ENCODE data around the gene CLTCL1. TPM values are rescaled to one million over a fixed set of nuclear protein-coding genes. Genes with fewer than 3 reads are reported as not detected.

Gene CLTCL1
- total RNA-seq, 1 experiment from 2014 or later, result 12.9 TPM

DNA sequence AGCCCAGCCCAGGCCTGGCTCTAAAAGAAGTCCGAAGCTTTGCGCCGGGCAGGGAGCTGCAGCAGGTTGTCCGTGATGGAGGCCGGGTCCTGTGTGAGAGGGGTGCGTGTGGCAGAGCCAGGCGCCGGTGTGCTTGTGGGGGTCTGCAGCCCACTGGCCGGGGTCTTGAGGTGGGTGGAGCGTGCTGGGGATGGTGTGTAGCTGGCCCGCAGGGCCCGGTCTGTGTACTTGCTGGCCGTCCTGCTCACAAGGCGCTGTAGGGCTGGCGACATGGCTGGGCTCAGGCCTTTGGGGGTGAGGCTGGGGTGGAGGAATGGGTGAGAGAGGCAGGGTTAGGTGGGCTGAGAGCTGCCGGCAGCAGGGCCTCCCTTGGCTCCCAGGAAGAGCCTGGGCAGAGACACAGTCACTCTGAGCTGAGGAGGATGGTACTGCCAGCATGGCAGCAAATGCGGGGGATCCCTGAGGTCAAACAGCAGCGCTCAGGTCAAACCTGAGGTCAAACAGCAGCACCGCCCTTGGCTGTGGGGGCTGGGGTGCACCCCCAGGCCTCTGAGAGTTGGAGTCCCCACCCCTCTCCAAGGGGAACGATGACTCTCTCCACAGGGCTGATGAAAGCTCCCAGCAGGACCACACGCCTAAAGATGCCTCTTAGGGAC, 157.2 kb downstream of the CLTCL1 start:
- H3K9me2 ChIP-seq (replicated peaks; ENCODE audit: insufficient read depth, low read length), result no peaks in the 10 kb centered on the region
- no peaks in the 10 kb centered on the region for H3K27me3 ChIP-seq (ENCODE audit: low read length)
- H3K4me2 ChIP-seq (ENCODE audit: low read depth, low read length, poor library complexity, severe bottlenecking), result no peak overlapping the region
- H3K9me3 ChIP-seq (ENCODE audit: low read length), result no peaks in the 10 kb centered on the region
- no peak overlapping the region for H3K9ac ChIP-seq (ENCODE audit: low read length)
- DNase-seq, result no peak
- no peaks in the 10 kb centered on the region for H3K36me3 ChIP-seq (ENCODE audit: insufficient read depth, low read length)
- no peaks in the 10 kb centered on the region for H3K4me1 ChIP-seq (ENCODE audit: low read length)
- no peaks in the 10 kb centered on the region for H4K20me1 ChIP-seq (ENCODE audit: insufficient read depth, low read depth, low read length)
- no peak overlapping the region for H3K27ac ChIP-seq (ENCODE audit: low read length)
- H2AFZ ChIP-seq (ENCODE audit: low read length), result no peak overlapping the region
- no peak overlapping the region for H3K4me3 ChIP-seq (ENCODE audit: low read length)
- no peaks in the 10 kb centered on the region for H3K79me2 ChIP-seq (ENCODE audit: low read length)

- Histone ChIP-seq H3K4me3 (ENCODE audit: low read length) (no peak overlapping the region), H3K9ac (ENCODE audit: low read length) (no peak overlapping the region)
Observed at GRCh38 chr22:19133561-19133960, 158.0 kb downstream of the CLTCL1 start.

DNA sequence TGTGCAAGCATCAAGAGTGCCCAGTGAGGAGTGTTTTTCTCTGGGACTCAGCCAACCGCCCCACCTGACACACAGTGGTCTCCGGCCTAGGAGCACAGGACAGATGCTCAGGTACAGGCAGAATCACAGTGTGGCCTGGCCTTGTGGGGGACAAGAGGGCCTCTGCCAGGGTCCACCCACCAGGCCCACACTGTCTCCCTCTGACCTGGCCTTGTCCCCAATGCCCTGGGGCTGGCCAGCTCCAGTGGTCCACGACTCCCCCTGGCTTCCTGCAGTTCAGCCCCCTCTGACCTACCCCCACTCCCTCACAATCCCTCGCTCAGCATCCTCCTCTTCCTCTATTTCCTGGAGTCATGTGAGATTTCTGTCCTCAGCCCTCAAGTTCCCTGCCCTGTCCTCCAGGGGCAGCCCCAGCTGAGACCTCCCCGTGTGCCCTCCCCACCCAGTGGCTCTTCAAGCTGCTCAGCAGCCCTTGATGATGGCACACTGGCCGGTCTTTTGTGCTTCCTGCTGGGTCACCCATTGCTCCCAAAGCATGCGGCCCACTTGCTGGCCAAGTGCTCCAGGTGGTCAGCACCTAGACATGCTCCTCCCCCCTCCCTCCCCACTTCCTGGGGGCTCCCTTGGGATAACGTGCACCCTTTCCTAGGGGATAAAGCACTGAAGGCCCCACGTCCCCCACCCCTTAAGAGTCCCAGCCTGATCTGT, 158.7 kb downstream of the CLTCL1 start:
- H3K4me2 ChIP-seq (ENCODE audit: low read depth, low read length, poor library complexity, severe bottlenecking), result no peak overlapping the region
- H3K27ac ChIP-seq (ENCODE audit: low read length), result no peak overlapping the region
- no peaks in the 10 kb centered on the region for H3K79me2 ChIP-seq (ENCODE audit: low read length)
- H3K36me3 ChIP-seq (ENCODE audit: insufficient read depth, low read length), result no peaks in the 10 kb centered on the region
- no peaks in the 10 kb centered on the region for H3K27me3 ChIP-seq (ENCODE audit: low read length)
- DNase-seq, result no peak
- no peak overlapping the region for H3K4me3 ChIP-seq (ENCODE audit: low read length)
- H3K9me2 ChIP-seq (replicated peaks; ENCODE audit: insufficient read depth, low read length), result no peaks in the 10 kb centered on the region
- H3K9me3 ChIP-seq (ENCODE audit: low read length), result no peaks in the 10 kb centered on the region
- H4K20me1 ChIP-seq (ENCODE audit: insufficient read depth, low read depth, low read length), result no peaks in the 10 kb centered on the region
- no peaks in the 10 kb centered on the region for H3K4me1 ChIP-seq (ENCODE audit: low read length)
- H2AFZ ChIP-seq (ENCODE audit: low read length), result no peak overlapping the region
- no peak overlapping the region for H3K9ac ChIP-seq (ENCODE audit: low read length)

More at GRCh38 chr22:19133561-19133960, 158.0 kb downstream of the CLTCL1 start:
- H3K36me3 ChIP-seq (ENCODE audit: insufficient read depth, low read length), result no peaks in the 10 kb centered on the region
- no peaks in the 10 kb centered on the region for H3K9me3 ChIP-seq (ENCODE audit: low read length)
- H3K4me2 ChIP-seq (ENCODE audit: low read depth, low read length, poor library complexity, severe bottlenecking), result no peak overlapping the region
- H4K20me1 ChIP-seq (ENCODE audit: insufficient read depth, low read depth, low read length), result no peaks in the 10 kb centered on the region
- no peaks in the 10 kb centered on the region for H3K9me2 ChIP-seq (replicated peaks; ENCODE audit: insufficient read depth, low read length)
- H3K27me3 ChIP-seq (ENCODE audit: low read length), result no peaks in the 10 kb centered on the region
- H3K4me1 ChIP-seq (ENCODE audit: low read length), result no peaks in the 10 kb centered on the region
- no peak overlapping the region for H3K27ac ChIP-seq (ENCODE audit: low read length)
- no peaks in the 10 kb centered on the region for H3K79me2 ChIP-seq (ENCODE audit: low read length)
- no peak overlapping the region for H2AFZ ChIP-seq (ENCODE audit: low read length)
- DNase-seq, result no peak

DNA sequence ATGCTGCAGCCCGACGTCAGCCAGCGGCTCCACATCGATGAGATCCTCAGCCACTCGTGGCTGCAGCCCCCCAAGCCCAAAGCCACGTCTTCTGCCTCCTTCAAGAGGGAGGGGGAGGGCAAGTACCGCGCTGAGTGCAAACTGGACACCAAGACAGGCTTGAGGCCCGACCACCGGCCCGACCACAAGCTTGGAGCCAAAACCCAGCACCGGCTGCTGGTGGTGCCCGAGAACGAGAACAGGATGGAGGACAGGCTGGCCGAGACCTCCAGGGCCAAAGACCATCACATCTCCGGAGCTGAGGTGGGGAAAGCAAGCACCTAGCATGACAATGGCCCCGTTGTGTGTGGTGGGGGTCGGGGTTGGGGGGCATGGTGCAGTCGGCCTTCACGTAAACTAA, 159.4 kb downstream of the CLTCL1 start:
- Histone ChIP-seq H3K4me1 (ENCODE audit: low read length) (no peaks in the 10 kb centered on the region), H2AFZ (ENCODE audit: low read length) (no peak overlapping the region), H3K9ac (ENCODE audit: low read length) (no peak overlapping the region), H3K9me2 (replicated peaks; ENCODE audit: insufficient read depth, low read length) (no peaks in the 10 kb centered on the region), H3K4me2 (ENCODE audit: low read depth, low read length, poor library complexity, severe bottlenecking) (no peak overlapping the region), H3K27ac (ENCODE audit: low read length) (no peak overlapping the region), H4K20me1 (ENCODE audit: insufficient read depth, low read depth, low read length) (no peaks in the 10 kb centered on the region), H3K27me3 (ENCODE audit: low read length) (no peaks in the 10 kb centered on the region), H3K9me3 (ENCODE audit: low read length) (no peaks in the 10 kb centered on the region), H3K79me2 (ENCODE audit: low read length) (no peaks in the 10 kb centered on the region), H3K36me3 (ENCODE audit: insufficient read depth, low read length) (no peaks in the 10 kb centered on the region), H3K4me3 (ENCODE audit: low read length) (no peak overlapping the region)
- DNase-seq, result no peak

DNA sequence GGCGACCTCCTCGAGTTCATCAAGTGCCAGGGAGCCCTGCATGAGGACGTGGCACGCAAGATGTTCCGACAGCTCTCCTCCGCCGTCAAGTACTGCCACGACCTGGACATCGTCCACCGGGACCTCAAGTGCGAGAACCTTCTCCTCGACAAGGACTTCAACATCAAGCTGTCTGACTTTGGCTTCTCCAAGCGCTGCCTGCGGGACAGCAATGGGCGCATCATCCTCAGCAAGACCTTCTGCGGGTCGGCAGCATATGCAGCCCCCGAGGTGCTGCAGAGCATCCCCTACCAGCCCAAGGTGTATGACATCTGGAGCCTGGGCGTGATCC, 159.9 kb downstream of the CLTCL1 start:
- no peak overlapping the region for H3K4me2 ChIP-seq (ENCODE audit: low read depth, low read length, poor library complexity, severe bottlenecking)
- no peak for DNase-seq
- H4K20me1 ChIP-seq (ENCODE audit: insufficient read depth, low read depth, low read length), result no peaks in the 10 kb centered on the region
- no peak overlapping the region for H3K27ac ChIP-seq (ENCODE audit: low read length)
- H3K79me2 ChIP-seq (ENCODE audit: low read length), result no peaks in the 10 kb centered on the region
- no peak overlapping the region for H3K4me3 ChIP-seq (ENCODE audit: low read length)
- no peak overlapping the region for H2AFZ ChIP-seq (ENCODE audit: low read length)
- no peaks in the 10 kb centered on the region for H3K9me3 ChIP-seq (ENCODE audit: low read length)
- H3K27me3 ChIP-seq (ENCODE audit: low read length), result no peaks in the 10 kb centered on the region
- no peaks in the 10 kb centered on the region for H3K36me3 ChIP-seq (ENCODE audit: insufficient read depth, low read length)
- H3K4me1 ChIP-seq (ENCODE audit: low read length), result no peaks in the 10 kb centered on the region
- H3K9ac ChIP-seq (ENCODE audit: low read length), result no peak overlapping the region
- no peaks in the 10 kb centered on the region for H3K9me2 ChIP-seq (replicated peaks; ENCODE audit: insufficient read depth, low read length)

DNA sequence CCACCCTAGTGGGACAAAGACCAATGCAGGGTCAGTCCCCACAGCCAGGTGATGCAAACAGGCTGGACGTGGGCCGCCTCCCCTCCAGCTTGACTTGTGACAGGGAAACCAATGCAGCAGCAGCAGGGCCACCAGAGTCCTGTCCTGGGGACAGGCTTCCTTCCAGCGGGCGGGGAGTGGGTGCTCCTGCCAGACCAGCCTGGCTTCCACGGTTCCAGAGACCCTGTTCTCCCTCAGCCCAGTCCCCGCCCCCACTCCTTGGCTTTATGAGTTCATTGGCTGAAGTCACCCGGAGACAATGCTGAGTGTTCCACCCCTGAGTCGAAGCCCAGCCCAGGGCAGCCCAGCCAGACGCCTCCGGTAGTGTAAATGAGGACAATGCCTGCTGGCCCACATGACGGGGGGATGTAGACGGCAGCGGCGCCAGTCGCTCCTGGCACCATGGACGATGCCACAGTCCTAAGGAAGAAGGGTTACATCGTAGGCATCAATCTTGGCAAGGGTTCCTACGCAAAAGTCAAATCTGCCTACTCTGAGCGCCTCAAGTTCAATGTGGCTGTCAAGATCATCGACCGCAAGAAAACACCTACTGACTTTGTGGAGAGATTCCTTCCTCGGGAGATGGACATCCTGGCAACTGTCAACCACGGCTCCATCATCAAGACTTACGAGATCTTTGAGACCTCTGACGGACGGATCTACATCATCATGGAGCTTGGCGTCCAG, 160.4 kb downstream of the CLTCL1 start, which contains the start of gene TSSK2:
Gene TSSK2 (plus strand): TSS at position 350 of the 726 bp plus-strand sequence. CDS start 92 bp downstream, at position 442.
- no peak for DNase-seq
- Histone ChIP-seq H3K36me3 (ENCODE audit: insufficient read depth, low read length) (no peaks in the 10 kb centered on the region), H3K27me3 (ENCODE audit: low read length) (no peaks in the 10 kb centered on the region), H3K4me2 (ENCODE audit: low read depth, low read length, poor library complexity, severe bottlenecking) (no peak within 1 kb of the TSS), H3K9me2 (replicated peaks; ENCODE audit: insufficient read depth, low read length) (no peaks in the 10 kb centered on the region), H3K27ac (ENCODE audit: low read length) (no peak within 1 kb of the TSS), H4K20me1 (ENCODE audit: insufficient read depth, low read depth, low read length) (no peaks in the 10 kb centered on the region), H2AFZ (ENCODE audit: low read length) (no peak within 1 kb of the TSS), H3K9me3 (ENCODE audit: low read length) (no peaks in the 10 kb centered on the region), H3K9ac (ENCODE audit: low read length) (no peak within 1 kb of the TSS), H3K79me2 (ENCODE audit: low read length) (no peaks in the 10 kb centered on the region), H3K4me1 (ENCODE audit: low read length) (no peaks in the 10 kb centered on the region), H3K4me3 (ENCODE audit: low read length) (no peak within 1 kb of the TSS)

GRCh38 chr22:19129871-19130270, 161.6 kb downstream of the CLTCL1 start:
- H3K9me2 ChIP-seq (replicated peaks; ENCODE audit: insufficient read depth, low read length), result no peaks in the 10 kb centered on the region
- no peaks in the 10 kb centered on the region for H3K4me1 ChIP-seq (ENCODE audit: low read length)
- DNase-seq, result no peak
- H3K79me2 ChIP-seq (ENCODE audit: low read length), result no peaks in the 10 kb centered on the region
- no peak overlapping the region for H3K4me3 ChIP-seq (ENCODE audit: low read length)
- H3K27me3 ChIP-seq (ENCODE audit: low read length), result no peaks in the 10 kb centered on the region
- no peak overlapping the region for H3K9ac ChIP-seq (ENCODE audit: low read length)
- H3K4me2 ChIP-seq (ENCODE audit: low read depth, low read length, poor library complexity, severe bottlenecking), result no peak overlapping the region
- no peak overlapping the region for H2AFZ ChIP-seq (ENCODE audit: low read length)
- H3K9me3 ChIP-seq (ENCODE audit: low read length), result no peaks in the 10 kb centered on the region
- H3K36me3 ChIP-seq (ENCODE audit: insufficient read depth, low read length), result no peaks in the 10 kb centered on the region
- no peak overlapping the region for H3K27ac ChIP-seq (ENCODE audit: low read length)
- H4K20me1 ChIP-seq (ENCODE audit: insufficient read depth, low read depth, low read length), result no peaks in the 10 kb centered on the region
